Fibroblast of pulmonary artery (primary cell): ENCODE measurements around the gene TSPAN1.
A peak's percentile ranks its signal among the peaks of the same experiment; 100 is the strongest.

Source experiments
- DNase-seq: peaks from one replicate; pipeline ENCODE4 v3.0.0-alpha.2; 2010; ENCODE audit warnings: low read depth
- H3K4me3 ChIP-seq: replicated peaks from 2 replicates; pipeline ENCODE4 v1.5.1; 2011; ENCODE audit warnings: low read depth, mild to moderate bottlenecking, control low read depth, low read length, moderate library complexity
- TF ChIP-seq, protein P1 (sequence below): IDR thresholded peaks from 2 replicates; pipeline ENCODE4 v1.5.1; 2011; ENCODE audit warnings: mild to moderate bottlenecking, control low read depth, low read length, inconsistent platforms; ENCODE audit errors: missing control alignments

Gene TSPAN1

DNA sequence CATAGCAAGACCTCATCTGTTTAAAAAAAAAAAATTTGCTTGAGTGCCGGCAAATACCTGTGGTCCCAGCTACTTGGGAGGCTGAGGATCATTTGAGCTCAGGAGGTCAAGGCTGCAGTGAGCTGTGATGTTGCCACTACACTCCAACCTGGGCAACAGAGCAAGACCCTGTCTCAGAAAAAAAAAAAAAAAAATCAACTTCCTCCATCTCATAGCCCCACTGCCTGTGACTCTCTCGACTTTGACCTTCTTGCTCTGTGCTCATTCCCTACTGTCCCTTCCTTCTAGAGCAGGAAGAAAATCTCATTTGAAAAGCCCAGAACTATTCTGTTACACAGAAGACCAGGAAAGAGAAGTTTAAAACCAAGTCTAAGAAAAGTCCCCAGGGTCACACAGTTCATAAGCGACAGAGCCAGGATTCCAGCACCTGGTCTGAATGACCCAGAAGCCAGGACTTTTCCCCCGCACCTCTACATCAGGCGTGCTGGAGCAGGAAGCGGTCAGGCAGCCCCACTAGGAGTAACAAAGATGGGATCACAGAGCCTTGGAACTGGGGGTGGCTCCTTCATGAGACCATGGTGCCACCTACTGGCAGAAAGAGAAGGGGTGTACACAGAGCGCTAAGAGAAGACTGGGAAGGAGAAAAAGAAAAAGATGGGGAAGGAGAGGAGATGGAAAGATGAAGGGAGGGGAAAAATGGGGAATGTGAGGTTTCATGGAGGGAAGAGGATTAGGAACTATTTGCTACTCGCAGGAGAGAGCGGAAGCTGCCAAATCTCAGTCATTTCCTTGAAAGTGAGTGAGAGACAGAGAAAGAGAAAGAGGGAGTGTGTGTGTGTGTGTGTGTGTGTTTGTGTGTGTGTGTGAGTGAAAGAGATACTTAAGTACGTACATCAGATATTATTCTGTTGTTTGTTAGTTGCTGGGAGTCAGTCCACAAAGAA lies 4.5 kb downstream of the TSPAN1 start:
- no peak overlapping the region for H3K4me3 ChIP-seq
- peak; percentile 89 for DNase-seq
- TF ChIP-seq, protein P1, sequence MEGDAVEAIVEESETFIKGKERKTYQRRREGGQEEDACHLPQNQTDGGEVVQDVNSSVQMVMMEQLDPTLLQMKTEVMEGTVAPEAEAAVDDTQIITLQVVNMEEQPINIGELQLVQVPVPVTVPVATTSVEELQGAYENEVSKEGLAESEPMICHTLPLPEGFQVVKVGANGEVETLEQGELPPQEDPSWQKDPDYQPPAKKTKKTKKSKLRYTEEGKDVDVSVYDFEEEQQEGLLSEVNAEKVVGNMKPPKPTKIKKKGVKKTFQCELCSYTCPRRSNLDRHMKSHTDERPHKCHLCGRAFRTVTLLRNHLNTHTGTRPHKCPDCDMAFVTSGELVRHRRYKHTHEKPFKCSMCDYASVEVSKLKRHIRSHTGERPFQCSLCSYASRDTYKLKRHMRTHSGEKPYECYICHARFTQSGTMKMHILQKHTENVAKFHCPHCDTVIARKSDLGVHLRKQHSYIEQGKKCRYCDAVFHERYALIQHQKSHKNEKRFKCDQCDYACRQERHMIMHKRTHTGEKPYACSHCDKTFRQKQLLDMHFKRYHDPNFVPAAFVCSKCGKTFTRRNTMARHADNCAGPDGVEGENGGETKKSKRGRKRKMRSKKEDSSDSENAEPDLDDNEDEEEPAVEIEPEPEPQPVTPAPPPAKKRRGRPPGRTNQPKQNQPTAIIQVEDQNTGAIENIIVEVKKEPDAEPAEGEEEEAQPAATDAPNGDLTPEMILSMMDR: peak; percentile 90

GRCh38 chr1:46180082-46180616 lies 5.3 kb downstream of the TSPAN1 start:
- H3K4me3 ChIP-seq: no peak overlapping the region
- TF ChIP-seq, protein P1: no peak
- DNase-seq: no peak

GRCh38 chr1:46181343-46182260 lies 6.7 kb downstream of the TSPAN1 start:
- TF ChIP-seq, protein P1: no peak
- peak; percentile 31 for DNase-seq
- no peak overlapping the region for H3K4me3 ChIP-seq

- no peak overlapping the region for H3K4me3 ChIP-seq
- peak; percentile 83 for DNase-seq
- TF ChIP-seq, protein P1: no peak
Observed at GRCh38 chr1:46183079-46183847, 8.4 kb downstream of the TSPAN1 start.

GRCh38 chr1:46183926-46184557 lies 9.2 kb downstream of the TSPAN1 start:
- no peak overlapping the region for H3K4me3 ChIP-seq
- TF ChIP-seq, protein P1: no peak
- no peak for DNase-seq
